Body of pancreas (tissue), 4 donors: Measurements from ENCODE around the gene RPIA. TPM values are rescaled to one million over a fixed set of nuclear protein-coding genes. Genes with fewer than 3 reads are reported as not detected.
A peak's percentile ranks its signal among the peaks of the same experiment; 100 is the strongest.

Experiments
- ATAC-seq: fragments of 150-250 bp; one replicate; pipeline ENCODE4 v1.9.1; 2016
- DNase-seq, 4 donors: peaks; one replicate each; pipeline ENCODE4 v3.0.0-alpha.2; 2019
- H3K27ac ChIP-seq, 4 donors: fragments of 200-600 bp; sonication (generic); 1 replicate in 3 of 4; 2 replicates in 1 of 4; pipeline versions ENCODE4 v1.5.1 to v1.6.1; 2016 to 2019; ENCODE audit warnings: mild to moderate bottlenecking in 1 of 4, mixed read lengths in 1 of 4, moderate library complexity in 1 of 4
- H3K27me3 ChIP-seq, 2 donors: fragments of 200-600 bp; sonication (generic); one replicate each; pipeline ENCODE4 v1.6.0; 2016; ENCODE audit warnings: mild to moderate bottlenecking in 1 of 2
- H3K36me3 ChIP-seq, 2 donors: fragments of 200-600 bp; sonication (generic); replicated peaks in 1 of 2; 2 replicates each; pipeline ENCODE4 v1.5.1; 2016; ENCODE audit warnings: low read depth in 2 of 2; ENCODE audit not compliant: insufficient read depth in 1 of 2
- H3K4me1 ChIP-seq: fragments of 200-600 bp; sonication (generic); one replicate; pipeline ENCODE4 v1.6.0; 2016
- H3K4me3 ChIP-seq, 2 donors: fragments of 200-600 bp; sonication (generic); 1 replicate in 1 of 2; 2 replicates in 1 of 2; pipeline ENCODE4 v1.5.1; 2016 to 2019
- H3K9me3 ChIP-seq, 3 donors: fragments of 200-600 bp; sonication (generic); 1 replicate in 2 of 3; 2 replicates in 1 of 3; pipeline ENCODE4 v1.5.1; 2016
- POLR2A ChIP-seq, 3 donors: fragments of 450-650 bp; IDR thresholded peaks; one replicate each; pipeline ENCODE4 v1.6.1; 2016; ENCODE audit warnings: antibody characterized with exemption in 3 of 3, mild to moderate bottlenecking in 2 of 3
- WGBS, 2 donors: methylation state at CpG; one replicate each; pipeline ENCODE4 v1.1.5; 2017; 5-methylcytosine and 5-hydroxymethylcytosine counted together
- intact Hi-C: fragments of 100-400 bp; cut with DNase I; formaldehyde crosslinking; loops from one replicate; pipeline ENCODE4 v1.15.1; 2023
- total RNA-seq, 2 donors: library from RNA; depleted of rRNA; stranded (reverse); fragments of >200 nt; gene quantifications; one replicate each; pipeline ENCODE4 v1.1.0, GENCODE V29; 2016
- TF ChIP-seq, protein P1 (sequence below), 7 experiments: fragments of 450-650 bp in 4 of 7; fragments of 200-600 bp in 3 of 7; sonication (generic) in 3 of 7; IDR thresholded peaks; one replicate each; pipeline ENCODE4 v1.5.1; 2016 to 2019; ENCODE audit warnings: antibody characterized with exemption in 7 of 7

RPIA gene
- total RNA-seq, 2 donors from 2014 or later, result 10.9 to 18.5 TPM

DNA sequence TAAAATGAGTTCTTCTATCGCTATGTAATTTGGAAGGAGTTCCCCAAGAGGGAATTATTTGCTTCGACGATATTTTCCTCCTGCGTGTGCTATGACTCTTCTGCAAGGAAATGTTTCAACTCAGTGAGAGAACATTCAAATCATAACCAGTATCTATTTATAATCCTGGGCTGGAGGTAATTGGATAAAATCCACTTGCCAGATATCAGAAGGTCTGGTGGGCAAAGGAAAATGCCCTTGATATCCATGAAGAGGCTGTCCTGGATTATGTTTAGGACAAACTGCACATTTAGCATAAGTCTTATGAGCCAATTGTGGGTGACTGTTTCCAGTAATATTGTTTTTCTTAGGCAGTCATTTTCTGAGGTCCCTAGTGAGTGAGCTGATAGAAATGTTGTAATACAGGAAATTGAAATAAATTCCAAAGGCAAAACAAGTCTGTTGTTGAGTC is 17.7 kb downstream of the RPIA start:
- no peak for DNase-seq
- Histone ChIP-seq H3K4me1 (peaks cover 31% of the 10 kb centered on the region), H3K27me3 (no peaks in the 10 kb centered on the region), H3K9me3 (no peaks in the 10 kb centered on the region), H3K36me3 (no peaks in the 10 kb centered on the region), H3K27ac (peak overlapping the region in 1 of 4 donors; percentile 19), H3K4me3 (no peak overlapping the region)
- peak; percentile 42 for ATAC-seq
- TF ChIP-seq POLR2A (IDR thresholded peaks at IDR 0.05), result no peak
- TF ChIP-seq, protein P1, sequence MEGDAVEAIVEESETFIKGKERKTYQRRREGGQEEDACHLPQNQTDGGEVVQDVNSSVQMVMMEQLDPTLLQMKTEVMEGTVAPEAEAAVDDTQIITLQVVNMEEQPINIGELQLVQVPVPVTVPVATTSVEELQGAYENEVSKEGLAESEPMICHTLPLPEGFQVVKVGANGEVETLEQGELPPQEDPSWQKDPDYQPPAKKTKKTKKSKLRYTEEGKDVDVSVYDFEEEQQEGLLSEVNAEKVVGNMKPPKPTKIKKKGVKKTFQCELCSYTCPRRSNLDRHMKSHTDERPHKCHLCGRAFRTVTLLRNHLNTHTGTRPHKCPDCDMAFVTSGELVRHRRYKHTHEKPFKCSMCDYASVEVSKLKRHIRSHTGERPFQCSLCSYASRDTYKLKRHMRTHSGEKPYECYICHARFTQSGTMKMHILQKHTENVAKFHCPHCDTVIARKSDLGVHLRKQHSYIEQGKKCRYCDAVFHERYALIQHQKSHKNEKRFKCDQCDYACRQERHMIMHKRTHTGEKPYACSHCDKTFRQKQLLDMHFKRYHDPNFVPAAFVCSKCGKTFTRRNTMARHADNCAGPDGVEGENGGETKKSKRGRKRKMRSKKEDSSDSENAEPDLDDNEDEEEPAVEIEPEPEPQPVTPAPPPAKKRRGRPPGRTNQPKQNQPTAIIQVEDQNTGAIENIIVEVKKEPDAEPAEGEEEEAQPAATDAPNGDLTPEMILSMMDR (IDR thresholded peaks at IDR 0.05), result no peak
- intact Hi-C loops, result no loop called here
- WGBS, 2 donors, result 89 to 91% methylated on average over 4 of the region's 4 CpGs

DNA sequence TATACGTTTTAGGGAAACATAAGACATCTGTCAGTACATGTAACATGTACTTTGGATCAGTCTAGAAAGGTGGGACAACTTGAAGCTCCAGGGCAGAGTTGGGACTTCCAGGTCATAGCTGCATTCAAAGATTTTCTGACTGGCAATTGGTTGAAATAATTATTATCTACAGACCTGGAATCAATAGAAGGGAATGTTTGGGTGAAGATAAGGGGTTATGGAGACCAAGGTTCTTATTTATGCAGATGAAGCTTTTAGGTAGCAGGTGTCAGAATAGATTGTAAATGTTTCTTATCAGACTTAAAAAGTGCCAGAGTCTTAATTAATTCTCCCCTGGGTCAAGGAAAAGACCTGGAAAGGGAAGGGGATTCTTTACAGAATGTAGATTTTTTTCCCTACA is 19.8 kb downstream of the RPIA start:
- 32 to 41% methylated on average over 1 of the region's 1 CpG for WGBS, 2 donors
- H3K27ac ChIP-seq, result peak overlapping the region in 1 of 4 donors; percentile 12
- no peak for DNase-seq
- TF ChIP-seq, protein P1 (IDR thresholded peaks at IDR 0.05), result no peak
- H3K36me3 ChIP-seq, result no peaks in the 10 kb centered on the region
- no peaks in the 10 kb centered on the region for H3K27me3 ChIP-seq
- intact Hi-C loops, result no loop called here
- H3K4me1 ChIP-seq, result peaks cover 34% of the 10 kb centered on the region
- ATAC-seq, result no peak
- no peaks in the 10 kb centered on the region for H3K9me3 ChIP-seq
- H3K4me3 ChIP-seq, result no peak overlapping the region

DNA sequence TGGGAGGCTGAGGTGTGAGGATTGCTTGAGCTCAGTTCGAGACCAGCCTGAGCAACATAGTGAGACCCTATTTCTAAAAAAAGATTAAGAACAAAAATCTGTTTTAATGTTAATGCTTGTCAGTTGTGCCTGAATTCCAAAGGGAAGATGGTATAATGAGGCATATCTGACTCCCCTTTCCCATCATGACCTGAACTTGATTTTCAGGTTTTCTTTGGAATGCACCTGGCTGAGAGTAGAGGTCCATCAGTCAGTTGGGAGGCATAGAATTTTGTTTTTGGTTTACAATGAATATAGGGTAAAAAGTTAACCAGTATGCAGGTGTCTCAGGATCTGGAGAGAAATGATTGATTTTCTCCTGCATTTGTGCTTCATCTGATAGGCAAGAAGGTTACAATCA is 20.4 kb downstream of the RPIA start:
- no peak overlapping the region for H3K4me3 ChIP-seq
- DNase-seq (no peak), ATAC-seq (no peak)
- WGBS, 2 donors, result 95 to 100% methylated on average over 1 of the region's 1 CpG
- H3K27me3 ChIP-seq, result no peaks in the 10 kb centered on the region
- intact Hi-C loops, result no loop called here
- H3K4me1 ChIP-seq, result peaks cover 34% of the 10 kb centered on the region
- no peaks in the 10 kb centered on the region for H3K36me3 ChIP-seq
- H3K27ac ChIP-seq, result peak overlapping the region in 1 of 4 donors; percentile 12
- TF ChIP-seq, protein P1 (IDR thresholded peaks at IDR 0.05), result no peak
- no peak for TF ChIP-seq POLR2A (IDR thresholded peaks at IDR 0.05)
- H3K9me3 ChIP-seq, result no peaks in the 10 kb centered on the region

DNA sequence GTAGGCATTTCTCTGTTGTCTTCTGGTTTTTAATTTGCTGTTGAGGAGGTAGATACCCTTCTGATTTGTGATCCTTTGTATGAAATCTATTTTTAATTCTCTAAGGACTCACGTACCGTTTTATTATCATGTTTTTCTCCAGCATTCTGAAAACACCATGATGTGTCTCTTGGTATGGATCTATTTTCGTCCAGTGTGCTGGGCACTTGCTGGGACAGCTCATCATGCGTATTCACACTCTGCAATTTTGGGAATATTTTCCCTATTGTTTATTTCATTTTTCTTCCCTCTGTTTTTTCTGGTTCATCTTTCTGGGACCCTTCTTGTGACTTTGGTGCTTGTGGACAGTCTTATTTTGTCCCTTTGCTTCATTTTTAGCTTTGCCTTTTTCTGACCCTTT is 21.9 kb downstream of the RPIA start:
- H3K4me1 ChIP-seq, result peaks cover 26% of the 10 kb centered on the region
- no peak for DNase-seq
- 89 to 92% methylated on average over 4 of the region's 4 CpGs for WGBS, 2 donors
- TF ChIP-seq POLR2A (IDR thresholded peaks at IDR 0.05), result no peak
- TF ChIP-seq, protein P1 (IDR thresholded peaks at IDR 0.05), result no peak
- no peaks in the 10 kb centered on the region for H3K9me3 ChIP-seq
- intact Hi-C loops, result no loop called here
- H3K27ac ChIP-seq, result no peak overlapping the region
- H3K27me3 ChIP-seq, result no peaks in the 10 kb centered on the region
- H3K36me3 ChIP-seq, result no peaks in the 10 kb centered on the region
- no peak overlapping the region for H3K4me3 ChIP-seq
- ATAC-seq, result no peak

DNA sequence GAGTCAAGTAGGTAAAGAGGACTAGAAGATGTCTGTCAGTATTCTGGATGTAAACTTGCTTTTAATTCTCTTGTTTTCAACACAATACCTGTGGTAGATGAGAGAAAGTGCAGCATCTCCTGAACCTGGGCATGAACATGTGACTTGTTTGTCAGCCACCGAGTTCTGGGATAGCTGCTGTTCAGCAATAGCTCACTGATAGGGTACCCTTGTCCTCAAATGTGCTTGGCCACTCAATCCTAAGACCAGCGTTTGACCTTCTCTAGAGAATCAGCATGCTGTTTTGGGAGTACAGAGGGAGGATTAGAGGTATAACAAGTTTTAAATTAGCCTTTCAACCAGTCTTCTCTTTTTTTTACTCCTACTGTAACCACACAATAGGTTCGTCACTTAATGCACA is 23.2 kb downstream of the RPIA start:
- Histone ChIP-seq H3K27me3 (no peaks in the 10 kb centered on the region), H3K27ac (no peak overlapping the region), H3K4me3 (no peak overlapping the region), H3K4me1 (peaks cover 26% of the 10 kb centered on the region), H3K36me3 (no peaks in the 10 kb centered on the region), H3K9me3 (no peaks in the 10 kb centered on the region)
- intact Hi-C loops, result no loop called here
- ATAC-seq (no peak), DNase-seq (no peak)
- TF ChIP-seq, protein P1 (IDR thresholded peaks at IDR 0.05), result no peak
- no peak for TF ChIP-seq POLR2A (IDR thresholded peaks at IDR 0.05)
- WGBS, 2 donors, result 83 to 99% methylated on average over 3 of the region's 3 CpGs
